CD4-positive, alpha-beta T cell treated with Interleukin-6 for 4 hours (primary cell): ENCODE measurements around the gene PAM16.

ENCODE experiments used
- DNase-seq: peaks from one replicate; pipeline ENCODE4 v3.0.0-alpha.2; 2020; ENCODE audit warnings: mixed read lengths

Gene PAM16

DNA sequence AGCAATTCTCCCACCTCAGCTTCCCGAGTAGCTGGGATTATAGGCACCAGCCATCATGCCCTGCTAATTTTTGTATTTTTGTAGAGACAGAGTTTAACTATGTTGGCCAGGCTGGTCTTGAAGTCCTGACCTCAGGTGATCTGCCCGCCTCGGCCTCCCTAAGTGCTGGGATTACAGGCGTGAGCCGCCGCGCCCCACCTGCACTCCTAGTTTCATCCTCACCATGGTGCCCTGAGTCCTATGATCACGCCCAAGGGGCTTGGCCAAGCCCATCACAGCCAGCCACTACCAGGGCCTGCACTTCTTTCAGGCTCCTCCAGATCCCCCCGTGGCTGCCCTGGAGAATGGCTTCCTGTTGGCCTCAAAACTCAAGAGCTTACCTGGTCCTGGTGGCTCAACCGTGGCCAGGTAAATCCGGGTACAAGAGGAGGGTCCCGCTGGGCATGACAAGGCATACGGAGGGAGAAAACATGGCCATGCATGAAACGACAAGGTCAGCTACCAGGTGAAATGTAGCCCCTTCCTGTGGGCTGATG lies 57.9 kb downstream of the PAM16 start:
- DNase-seq, result no peak

DNA sequence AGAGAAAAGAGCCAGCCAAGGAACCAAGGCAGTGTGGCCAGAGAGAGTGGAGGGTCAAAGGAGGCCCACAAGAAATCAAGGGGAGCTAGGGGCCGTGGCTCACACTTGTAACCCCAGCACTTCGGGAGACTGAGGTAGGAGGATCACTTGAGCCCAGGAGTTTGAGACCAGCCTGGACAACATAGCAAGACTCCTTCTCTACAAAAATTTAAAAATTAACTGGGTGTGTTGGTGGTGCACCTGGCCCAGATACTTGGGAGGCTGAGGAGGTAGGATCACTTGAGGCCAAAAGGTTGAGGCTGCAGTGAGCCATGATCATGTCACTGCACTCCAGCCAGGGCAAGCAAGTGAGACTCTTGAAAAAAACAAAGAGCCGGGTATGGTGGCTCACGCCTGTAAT lies 59.4 kb downstream of the PAM16 start:
- DNase-seq, result no peak
